Neural progenitor cell (in vitro differentiated cells): Measurements from ENCODE around the gene PLPP6. TPM values are rescaled to one million over a fixed set of nuclear protein-coding genes. Genes with fewer than 3 reads are reported as not detected.

Experiments
- DNase-seq: peaks from one replicate; pipeline ENCODE4 v3.0.0-alpha.2; 2016; ENCODE audit warnings: low spot score
- H2AFZ ChIP-seq: fragments of 200-600 bp; sonication (generic); replicated peaks from 2 replicates; pipeline ENCODE4 v1.6.1; 2016; ENCODE audit warnings: antibody characterized with exemption
- H3F3A ChIP-seq: fragments of 200-600 bp; sonication (generic); 2 replicates; pipeline ENCODE4 v1.6.1; 2016; ENCODE audit warnings: antibody characterized with exemption, low read depth
- H3K27ac ChIP-seq: fragments of 200-600 bp; sonication (generic); 2 replicates; pipeline ENCODE4 v1.5.1; 2016; ENCODE audit warnings: mild to moderate bottlenecking
- H3K27me3 ChIP-seq: fragments of 200-600 bp; sonication (generic); 2 replicates; pipeline ENCODE4 v1.6.1; 2016; ENCODE audit warnings: mild to moderate bottlenecking, moderate library complexity
- H3K36me3 ChIP-seq: fragments of 200-600 bp; sonication (generic); 2 replicates; pipeline ENCODE4 v1.5.1; 2016
- H3K4me1 ChIP-seq: fragments of 200-600 bp; sonication (generic); 2 replicates; pipeline ENCODE4 v1.6.1; 2016; ENCODE audit warnings: mixed run types
- H3K4me2 ChIP-seq: fragments of 200-600 bp; sonication (generic); 2 replicates; pipeline ENCODE4 v1.6.1; 2016
- H3K4me3 ChIP-seq: fragments of 200-600 bp; sonication (generic); 2 replicates; pipeline ENCODE4 v1.5.1; 2016
- H3K79me2 ChIP-seq: fragments of 200-600 bp; sonication (generic); 2 replicates; pipeline ENCODE4 v1.6.1; 2016; ENCODE audit warnings: low read depth
- H3K9ac ChIP-seq: fragments of 200-600 bp; sonication (generic); 2 replicates; pipeline ENCODE4 v1.6.1; 2016
- H3K9me3 ChIP-seq: fragments of 200-600 bp; sonication (generic); 2 replicates; pipeline ENCODE4 v1.5.1; 2016; ENCODE audit warnings: low read depth
- H4K20me1 ChIP-seq: fragments of 200-600 bp; sonication (generic); 2 replicates; pipeline ENCODE4 v1.6.1; 2016; ENCODE audit warnings: low read depth
- H3K27ac Mint-ChIP-seq: 3 replicates; pipeline ENCODE4 v1.8.0; 2021; ENCODE audit warnings: mixed read lengths
- H3K27me3 Mint-ChIP-seq: 2 replicates; pipeline ENCODE4 v1.8.0; 2022; ENCODE audit warnings: low read depth, mild to moderate bottlenecking, inconsistent platforms, moderate library complexity, mixed read lengths; ENCODE audit not compliant: insufficient read depth
- H3K36me3 Mint-ChIP-seq: 3 replicates; pipeline ENCODE4 v1.8.0; 2021; ENCODE audit warnings: mixed read lengths
- H3K4me1 Mint-ChIP-seq: 3 replicates; pipeline ENCODE4 v1.8.0; 2021; ENCODE audit warnings: mixed read lengths
- H3K4me3 Mint-ChIP-seq: 3 replicates; pipeline ENCODE4 v1.8.0; 2021; ENCODE audit warnings: mild to moderate bottlenecking, moderate library complexity, mixed read lengths
- H3K9me3 Mint-ChIP-seq: 3 replicates; pipeline ENCODE4 v1.8.0; 2020; ENCODE audit warnings: mixed read lengths
- CTCF ChIP-seq: fragments of 200-600 bp; sonication (generic); IDR thresholded peaks from 2 replicates; pipeline ENCODE4 v1.5.1; 2017; ENCODE audit warnings: antibody characterized with exemption, mild to moderate bottlenecking
- EZH2 ChIP-seq: fragments of 200-600 bp; sonication (generic); IDR thresholded peaks from 2 replicates; pipeline ENCODE4 v1.6.1; 2017; ENCODE audit warnings: antibody characterized with exemption, mild to moderate bottlenecking, moderate library complexity
- EZH2phosphoT487 ChIP-seq: fragments of 200-600 bp; sonication (generic); IDR thresholded peaks from 2 replicates; pipeline ENCODE4 v1.6.1; 2017; ENCODE audit warnings: antibody characterized with exemption
- total RNA-seq: library from RNA; depleted of rRNA; stranded (reverse); fragments of >200 nt; gene quantifications from 2 replicates; pipeline ENCODE4 v1.2.3, GENCODE V29; 2015; ENCODE audit warnings: low replicate concordance

The PLPP6 gene
- total RNA-seq, 1 donor from 2014 or later = 11.1 TPM

GRCh38 chr9:4620881-4621555 is 41.1 kb upstream of the PLPP6 start:
- H3K4me3 ChIP-seq = no peak overlapping the region
- H3K9me3 Mint-ChIP-seq = no peaks in the 10 kb centered on the region
- no peak overlapping the region for H3K27ac Mint-ChIP-seq
- no peak overlapping the region for H3K9ac ChIP-seq
- no peaks in the 10 kb centered on the region for H3K79me2 ChIP-seq
- peaks cover 17% of the 10 kb centered on the region for H3K4me1 ChIP-seq
- H3K27me3 ChIP-seq = no peaks in the 10 kb centered on the region
- no peaks in the 10 kb centered on the region for H4K20me1 ChIP-seq
- TF ChIP-seq EZH2 (no peak), EZH2phosphoT487 (no peak), CTCF (no peak)
- H3K36me3 Mint-ChIP-seq = no peaks in the 10 kb centered on the region
- H3K4me2 ChIP-seq = no peak overlapping the region
- H3K9me3 ChIP-seq = no peaks in the 10 kb centered on the region
- no peak overlapping the region for H3K27ac ChIP-seq
- no peak overlapping the region for H2AFZ ChIP-seq
- peak; percentile 20 for DNase-seq
- no peak overlapping the region for H3K4me3 Mint-ChIP-seq
- no peaks in the 10 kb centered on the region for H3K36me3 ChIP-seq
- peaks cover under 1% of the 10 kb centered on the region for H3K27me3 Mint-ChIP-seq
- H3F3A ChIP-seq = peaks cover 12% of the 10 kb centered on the region
- peaks cover 15% of the 10 kb centered on the region for H3K4me1 Mint-ChIP-seq

- Histone ChIP-seq H3K27me3 (no peaks in the 10 kb centered on the region), H3K9me3 (no peaks in the 10 kb centered on the region), H3K4me1 (peaks cover 17% of the 10 kb centered on the region), H3K79me2 (no peaks in the 10 kb centered on the region), H3K27ac (no peak overlapping the region), H3K36me3 (no peaks in the 10 kb centered on the region), H3F3A (peaks cover 12% of the 10 kb centered on the region), H3K4me2 (peak overlapping the region; percentile 17), H3K9ac (no peak overlapping the region), H4K20me1 (no peaks in the 10 kb centered on the region), H2AFZ (peak overlapping the region; percentile 83), H3K4me3 (no peak overlapping the region)
- no peaks in the 10 kb centered on the region for H3K36me3 Mint-ChIP-seq
- H3K27ac Mint-ChIP-seq = no peak overlapping the region
- H3K27me3 Mint-ChIP-seq = peaks cover 2% of the 10 kb centered on the region
- peaks cover 15% of the 10 kb centered on the region for H3K4me1 Mint-ChIP-seq
- H3K4me3 Mint-ChIP-seq = no peak overlapping the region
- DNase-seq = peak; percentile 33
- TF ChIP-seq EZH2 (no peak), EZH2phosphoT487 (no peak), CTCF (no peak)
- H3K9me3 Mint-ChIP-seq = no peaks in the 10 kb centered on the region
These were observed 40.1 kb upstream of the PLPP6 start for GRCh38 chr9:4622016-4622415.

- no peaks in the 10 kb centered on the region for H3K9me3 Mint-ChIP-seq
- Histone ChIP-seq H3K9ac (no peak overlapping the region), H4K20me1 (no peaks in the 10 kb centered on the region), H3K4me1 (no peaks in the 10 kb centered on the region), H3K79me2 (no peaks in the 10 kb centered on the region), H3F3A (no peaks in the 10 kb centered on the region), H3K9me3 (no peaks in the 10 kb centered on the region), H3K4me3 (no peak overlapping the region), H3K4me2 (no peak overlapping the region), H3K36me3 (no peaks in the 10 kb centered on the region), H3K27ac (no peak overlapping the region), H3K27me3 (no peaks in the 10 kb centered on the region), H2AFZ (no peak overlapping the region)
- no peaks in the 10 kb centered on the region for H3K36me3 Mint-ChIP-seq
- peaks cover 2% of the 10 kb centered on the region for H3K27me3 Mint-ChIP-seq
- TF ChIP-seq EZH2 (no peak), CTCF (no peak), EZH2phosphoT487 (no peak)
- peaks cover 12% of the 10 kb centered on the region for H3K4me1 Mint-ChIP-seq
- H3K27ac Mint-ChIP-seq = no peak overlapping the region
- H3K4me3 Mint-ChIP-seq = no peak overlapping the region
- DNase-seq = peak; percentile 43
These were observed 31.3 kb upstream of the PLPP6 start for GRCh38 chr9:4630836-4631235.
